Lower leg skin (tissue), 3 donors: ENCODE data around the gene OR10J4.

ENCODE experiments used
- POLR2A ChIP-seq, 2 donors: fragments of 450-650 bp; IDR thresholded peaks; one replicate each; pipeline ENCODE4 v1.6.1; 2016 to 2017; ENCODE audit warnings: antibody characterized with exemption in 2 of 2, mild to moderate bottlenecking in 1 of 2, moderate library complexity in 1 of 2
- TF ChIP-seq, protein P1 (sequence below), 3 donors: fragments of 450-650 bp; IDR thresholded peaks; one replicate each; pipeline ENCODE4 v1.5.1; 2016; ENCODE audit warnings: antibody characterized with exemption in 3 of 3, mild to moderate bottlenecking in 3 of 3, moderate library complexity in 2 of 3

DNA sequence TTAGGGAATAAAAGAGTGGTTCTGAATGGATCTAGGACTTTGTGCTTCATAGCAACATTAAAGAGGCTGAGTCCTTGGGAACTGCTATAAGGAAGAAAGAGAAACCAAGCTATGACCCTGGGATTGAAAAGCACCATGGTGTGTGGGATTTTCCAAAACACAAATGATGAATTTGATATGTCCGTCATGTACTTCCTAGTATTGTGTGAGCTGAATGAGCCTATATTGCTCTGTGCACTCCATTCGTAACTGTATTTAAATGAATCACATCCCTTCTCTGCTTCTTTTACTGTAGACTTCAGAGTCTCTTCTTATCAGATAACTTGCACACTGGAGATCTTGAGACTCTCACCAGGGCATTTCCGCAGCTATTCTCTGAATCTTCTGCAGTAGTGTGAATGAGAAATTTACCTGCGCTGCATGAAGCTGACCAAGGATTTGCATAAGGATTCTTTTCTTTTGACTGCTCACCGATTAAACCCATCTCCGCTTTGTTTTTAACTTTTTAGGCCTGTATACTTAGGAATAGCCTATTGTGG is 23.1 kb upstream of the OR10J4 start:
- TF ChIP-seq, protein P1, sequence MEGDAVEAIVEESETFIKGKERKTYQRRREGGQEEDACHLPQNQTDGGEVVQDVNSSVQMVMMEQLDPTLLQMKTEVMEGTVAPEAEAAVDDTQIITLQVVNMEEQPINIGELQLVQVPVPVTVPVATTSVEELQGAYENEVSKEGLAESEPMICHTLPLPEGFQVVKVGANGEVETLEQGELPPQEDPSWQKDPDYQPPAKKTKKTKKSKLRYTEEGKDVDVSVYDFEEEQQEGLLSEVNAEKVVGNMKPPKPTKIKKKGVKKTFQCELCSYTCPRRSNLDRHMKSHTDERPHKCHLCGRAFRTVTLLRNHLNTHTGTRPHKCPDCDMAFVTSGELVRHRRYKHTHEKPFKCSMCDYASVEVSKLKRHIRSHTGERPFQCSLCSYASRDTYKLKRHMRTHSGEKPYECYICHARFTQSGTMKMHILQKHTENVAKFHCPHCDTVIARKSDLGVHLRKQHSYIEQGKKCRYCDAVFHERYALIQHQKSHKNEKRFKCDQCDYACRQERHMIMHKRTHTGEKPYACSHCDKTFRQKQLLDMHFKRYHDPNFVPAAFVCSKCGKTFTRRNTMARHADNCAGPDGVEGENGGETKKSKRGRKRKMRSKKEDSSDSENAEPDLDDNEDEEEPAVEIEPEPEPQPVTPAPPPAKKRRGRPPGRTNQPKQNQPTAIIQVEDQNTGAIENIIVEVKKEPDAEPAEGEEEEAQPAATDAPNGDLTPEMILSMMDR (IDR thresholded peaks at IDR 0.05): no peak
- TF ChIP-seq POLR2A (IDR thresholded peaks at IDR 0.05): no peak
